Colonic mucosa (tissue), 4 donors: Measurements from ENCODE around the gene INKA1. TPM values are rescaled to one million over a fixed set of nuclear protein-coding genes. Genes with fewer than 3 reads are reported as not detected.

Experiments
- DNase-seq: peaks from one replicate; pipeline ENCODE4 v3.0.0-alpha.2; 2020
- H3K27ac ChIP-seq: fragments of 200-600 bp; one replicate; pipeline ENCODE4 v1.8.0; 2021
- H3K27me3 ChIP-seq: fragments of 200-600 bp; one replicate; pipeline ENCODE4 v1.8.0; 2021
- H3K36me3 ChIP-seq: fragments of 200-600 bp; one replicate; pipeline ENCODE4 v1.8.0; 2021
- H3K4me1 ChIP-seq: fragments of 200-600 bp; one replicate; pipeline ENCODE4 v1.8.0; 2021; ENCODE audit warnings: mild to moderate bottlenecking
- H3K4me3 ChIP-seq: fragments of 200-600 bp; one replicate; pipeline ENCODE4 v1.8.0; 2021
- H3K9ac ChIP-seq, 2 donors: one replicate each; pipeline ENCODE4 v1.7.0; 2013; ENCODE audit warnings: control low read depth in 2 of 2, low read depth in 2 of 2, low read length in 2 of 2
- H3K9me3 ChIP-seq: fragments of 200-600 bp; one replicate; pipeline ENCODE4 v1.8.0; 2021
- intact Hi-C: fragments of 100-400 bp; cut with DNase I; formaldehyde crosslinking; loops from one replicate; pipeline ENCODE4 v1.14.1; 2022
- total RNA-seq, 2 donors: library from RNA; stranded (reverse); fragmentation: NEBNext Ultra II Directional in 1 of 2; extraction: Animal tissue kit (Norgen Biotek cat#: 25700) in 1 of 2; gene quantifications; one replicate each; pipeline ENCODE4 v1.2.1, GENCODE V29; 2021
- TF ChIP-seq, protein P1 (sequence below): fragments of 200-600 bp; IDR thresholded peaks from one replicate; pipeline ENCODE4 v1.8.0; 2022; ENCODE audit warnings: antibody characterized with exemption, mild to moderate bottlenecking
- donor health status: healthy.
- donor health status: DM: no; HTN: no; CAD: no.
- donor health status: DM: no; HTN: no; CAD: no.

The INKA1 gene
- total RNA-seq = under 1 TPM; 0.57 to 0.88 TPM

DNA sequence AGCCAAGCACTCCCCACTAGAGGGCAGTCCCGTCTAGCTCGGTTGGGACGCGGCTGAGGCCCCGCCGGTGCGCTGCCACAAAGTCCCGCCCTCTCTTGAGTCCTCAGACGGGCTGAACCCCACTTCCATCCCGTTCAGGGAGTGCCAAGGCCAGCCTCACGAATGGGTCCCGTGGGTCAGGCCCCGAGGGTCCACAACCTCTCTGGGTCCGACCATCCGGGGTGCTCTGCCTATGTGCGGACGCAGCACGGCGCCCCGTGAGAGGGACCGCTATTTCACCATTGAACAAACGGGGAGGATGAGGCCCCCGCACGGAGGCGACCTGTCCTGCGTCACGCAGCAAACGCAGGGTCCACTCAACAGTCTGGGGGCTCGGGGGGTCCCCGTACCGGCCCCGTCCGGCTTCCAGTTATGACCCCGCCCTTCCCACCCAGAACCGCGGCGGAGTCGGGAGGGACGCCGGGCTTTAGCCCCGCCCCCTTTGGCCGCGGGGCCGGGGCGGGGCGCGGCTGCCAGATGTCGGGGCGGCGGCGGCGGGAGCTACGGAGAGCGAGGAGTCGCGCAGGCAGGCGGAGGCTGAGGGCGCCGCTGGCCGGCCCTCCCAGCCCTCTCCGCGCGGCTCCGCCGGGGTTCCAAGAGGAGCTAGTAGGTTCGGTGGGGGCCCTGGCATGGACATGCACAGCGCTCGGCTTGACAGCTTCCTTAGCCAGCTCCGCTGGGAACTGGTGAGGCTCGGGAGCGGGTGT, at the start of gene INKA1:
TSS of gene INKA1 (plus strand) at position 543 of the 746 bp plus-strand sequence. CDS start at position 675, 132 bp downstream.
- H3K4me1 ChIP-seq = peaks cover 5% of the 10 kb centered on the region
- TF ChIP-seq, protein P1, sequence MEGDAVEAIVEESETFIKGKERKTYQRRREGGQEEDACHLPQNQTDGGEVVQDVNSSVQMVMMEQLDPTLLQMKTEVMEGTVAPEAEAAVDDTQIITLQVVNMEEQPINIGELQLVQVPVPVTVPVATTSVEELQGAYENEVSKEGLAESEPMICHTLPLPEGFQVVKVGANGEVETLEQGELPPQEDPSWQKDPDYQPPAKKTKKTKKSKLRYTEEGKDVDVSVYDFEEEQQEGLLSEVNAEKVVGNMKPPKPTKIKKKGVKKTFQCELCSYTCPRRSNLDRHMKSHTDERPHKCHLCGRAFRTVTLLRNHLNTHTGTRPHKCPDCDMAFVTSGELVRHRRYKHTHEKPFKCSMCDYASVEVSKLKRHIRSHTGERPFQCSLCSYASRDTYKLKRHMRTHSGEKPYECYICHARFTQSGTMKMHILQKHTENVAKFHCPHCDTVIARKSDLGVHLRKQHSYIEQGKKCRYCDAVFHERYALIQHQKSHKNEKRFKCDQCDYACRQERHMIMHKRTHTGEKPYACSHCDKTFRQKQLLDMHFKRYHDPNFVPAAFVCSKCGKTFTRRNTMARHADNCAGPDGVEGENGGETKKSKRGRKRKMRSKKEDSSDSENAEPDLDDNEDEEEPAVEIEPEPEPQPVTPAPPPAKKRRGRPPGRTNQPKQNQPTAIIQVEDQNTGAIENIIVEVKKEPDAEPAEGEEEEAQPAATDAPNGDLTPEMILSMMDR = no peak

DNA sequence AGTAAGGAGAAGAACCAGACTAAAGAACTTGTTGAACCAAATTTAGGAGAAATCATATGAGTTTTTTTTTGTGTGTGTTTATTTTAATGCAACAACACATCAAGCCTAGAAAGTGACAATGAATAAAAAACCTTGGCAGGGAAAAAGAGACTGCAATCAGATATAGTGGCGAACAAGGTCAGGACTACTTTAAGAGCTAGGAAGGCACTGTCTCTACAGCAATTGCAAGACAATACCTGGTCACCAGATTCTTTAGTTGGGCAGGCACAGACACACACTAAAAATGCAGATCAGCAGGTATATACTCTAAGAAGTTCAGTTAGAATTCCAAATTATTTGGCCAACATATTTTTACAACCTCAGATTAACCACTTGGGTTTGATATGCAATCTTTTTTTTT, 48.5 kb upstream of the INKA1 start:
- H3K36me3 ChIP-seq = no peaks in the 10 kb centered on the region
- DNase-seq = no peak
- H3K4me3 ChIP-seq = no peak overlapping the region
- no peaks in the 10 kb centered on the region for H3K4me1 ChIP-seq
- intact Hi-C loops = no loop called here
- H3K9ac ChIP-seq = no peak overlapping the region
- H3K9me3 ChIP-seq = no peaks in the 10 kb centered on the region
- no peak overlapping the region for H3K27ac ChIP-seq
- TF ChIP-seq, protein P1 = no peak
- H3K27me3 ChIP-seq = no peaks in the 10 kb centered on the region

More for the DNA sequence above, at the start of gene INKA1:
- Histone ChIP-seq H3K9me3 (no peaks in the 10 kb centered on the region), H3K36me3 (no peaks in the 10 kb centered on the region), H3K4me3 (peak within 1 kb of the TSS; percentile 62), H3K9ac (peak within 1 kb of the TSS; percentile 63), H3K27me3 (peaks cover 7% of the 10 kb centered on the region), H3K27ac (peak within 1 kb of the TSS; percentile 79)
- peak; percentile 95 for DNase-seq
- intact Hi-C loops = loop anchor here (2.0 kb wide), 2 partner anchors 38 to 104 kb away; no protein-coding TSS in a partner anchor

- no peak overlapping the region for H3K27ac ChIP-seq
- no peaks in the 10 kb centered on the region for H3K9me3 ChIP-seq
- no peaks in the 10 kb centered on the region for H3K4me1 ChIP-seq
- H3K4me3 ChIP-seq = no peak overlapping the region
- intact Hi-C loops = no loop called here
- H3K27me3 ChIP-seq = no peaks in the 10 kb centered on the region
- H3K9ac ChIP-seq = no peak overlapping the region
- no peaks in the 10 kb centered on the region for H3K36me3 ChIP-seq
- DNase-seq = no peak
- TF ChIP-seq, protein P1 = no peak
These were observed 47.0 kb upstream of the INKA1 start for GRCh38 chr3:49756036-49756435.

DNA sequence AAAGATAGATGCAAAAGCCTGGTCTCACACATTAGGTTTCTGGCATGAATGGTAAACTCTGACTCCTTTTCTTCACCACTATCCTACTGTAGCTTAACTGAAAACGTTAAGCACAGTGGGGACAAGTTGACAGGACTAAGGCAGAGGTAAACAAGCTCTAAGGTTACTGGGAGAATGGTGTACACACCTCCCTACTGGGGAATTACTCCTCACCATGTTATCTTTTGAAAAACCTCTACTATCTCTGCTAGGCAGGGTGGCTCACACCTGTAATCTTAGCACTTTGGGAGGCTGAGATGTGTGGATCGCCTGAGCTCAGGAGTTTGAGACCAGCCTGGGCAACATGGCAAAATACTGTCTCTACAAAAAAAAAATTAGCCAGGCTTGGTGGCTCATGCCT, 45.9 kb upstream of the INKA1 start:
- Histone ChIP-seq H3K4me1 (no peaks in the 10 kb centered on the region), H3K27me3 (no peaks in the 10 kb centered on the region), H3K4me3 (no peak overlapping the region), H3K9ac (no peak overlapping the region), H3K36me3 (no peaks in the 10 kb centered on the region), H3K27ac (no peak overlapping the region), H3K9me3 (no peaks in the 10 kb centered on the region)
- TF ChIP-seq, protein P1 = no peak
- DNase-seq = no peak
- intact Hi-C loops = no loop called here

DNA sequence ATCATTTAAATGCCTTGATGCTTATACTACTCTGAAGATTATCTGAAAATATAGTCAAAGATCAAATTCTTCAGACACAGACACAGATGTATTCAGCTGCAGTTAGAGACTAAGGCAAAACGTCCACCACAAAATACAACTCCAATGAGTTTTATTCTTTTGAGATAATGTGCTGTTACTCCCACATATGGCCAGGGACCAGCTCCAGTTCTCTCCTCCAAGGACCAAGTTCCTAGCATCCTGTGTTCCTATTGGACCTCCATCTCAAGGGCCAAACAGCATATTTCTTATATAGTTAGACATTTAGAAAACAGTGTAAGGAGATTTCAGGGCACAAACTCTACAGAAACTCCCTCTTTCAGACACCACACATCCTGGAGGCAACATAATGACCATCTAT, 43.8 kb upstream of the INKA1 start:
- no peaks in the 10 kb centered on the region for H3K36me3 ChIP-seq
- H3K9me3 ChIP-seq = no peaks in the 10 kb centered on the region
- H3K4me1 ChIP-seq = no peaks in the 10 kb centered on the region
- TF ChIP-seq, protein P1 = no peak
- H3K27ac ChIP-seq = no peak overlapping the region
- DNase-seq = no peak
- H3K27me3 ChIP-seq = no peaks in the 10 kb centered on the region
- intact Hi-C loops = no loop called here
- no peak overlapping the region for H3K4me3 ChIP-seq
- no peak overlapping the region for H3K9ac ChIP-seq
